Retina (tissue), 1 donor: ENCODE measurements around the gene GDAP2.

ENCODE experiments used
- DNase-seq: peaks from one replicate; pipeline ENCODE4 v3.0.0-alpha.2; 2016

Gene GDAP2

GRCh38 chr1:117836069-117836468, 93.4 kb downstream of the GDAP2 start:
- DNase-seq, result no peak

- no peak for DNase-seq
Observed at GRCh38 chr1:117834416-117834815, 95.0 kb downstream of the GDAP2 start.

- no peak for DNase-seq
Observed at GRCh38 chr1:117832453-117832852, 97.0 kb downstream of the GDAP2 start.

- no peak for DNase-seq
Observed at GRCh38 chr1:117830222-117830621, 99.2 kb downstream of the GDAP2 start.

- DNase-seq, result no peak
Observed at GRCh38 chr1:117828201-117828600, 101.2 kb downstream of the GDAP2 start.

GRCh38 chr1:117826540-117827078, 102.8 kb downstream of the GDAP2 start:
- no peak for DNase-seq

- DNase-seq, result no peak
Observed at GRCh38 chr1:117826119-117826518, 103.3 kb downstream of the GDAP2 start.

- no peak for DNase-seq
Observed at GRCh38 chr1:117825414-117825813, 104.0 kb downstream of the GDAP2 start.

- DNase-seq, result no peak
Observed at GRCh38 chr1:117824616-117825015, 104.8 kb downstream of the GDAP2 start.

GRCh38 chr1:117821774-117822482, 107.5 kb downstream of the GDAP2 start:
- DNase-seq, result no peak

- DNase-seq, result no peak
Observed at GRCh38 chr1:117821382-117821755, 108.1 kb downstream of the GDAP2 start.

GRCh38 chr1:117820694-117821381, 108.6 kb downstream of the GDAP2 start:
- DNase-seq, result no peak

- no peak for DNase-seq
Observed at GRCh38 chr1:117820096-117820495, 109.3 kb downstream of the GDAP2 start.

- no peak for DNase-seq
Observed at GRCh38 chr1:117819301-117819700, 110.1 kb downstream of the GDAP2 start.

- DNase-seq, result no peak
Observed at GRCh38 chr1:117818456-117818855, 111.0 kb downstream of the GDAP2 start.

- no peak for DNase-seq
Observed at GRCh38 chr1:117817629-117818028, 111.8 kb downstream of the GDAP2 start.

- DNase-seq, result no peak
Observed at GRCh38 chr1:117815926-117816325, 113.5 kb downstream of the GDAP2 start.

GRCh38 chr1:117814856-117815797, 114.3 kb downstream of the GDAP2 start:
- no peak for DNase-seq
